ENCODE results near the gene HYAL1.
A peak's percentile ranks its signal among the peaks of the same experiment; 100 is the strongest.

Gene HYAL1

DNA sequence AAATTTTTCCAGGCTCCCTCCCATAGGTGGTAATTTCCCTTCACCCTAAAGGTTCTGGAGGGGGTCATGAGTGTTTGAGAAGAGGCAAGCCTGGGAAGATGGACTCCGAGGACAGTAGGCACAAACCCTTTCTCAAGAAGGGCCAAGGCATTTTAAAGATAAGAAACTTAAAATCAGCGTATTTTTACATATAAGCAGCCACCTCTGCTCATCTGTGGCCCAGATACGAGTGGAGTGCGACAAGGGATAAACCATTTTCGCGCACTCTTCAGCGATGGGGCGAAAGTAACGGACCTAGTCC is 36.7 kb upstream of the HYAL1 start:
- FAIRE-seq = no peak
- no peak for DNase-seq (ENCODE audit: insufficient read length, low spot score)
- TF ChIP-seq, protein P1, sequence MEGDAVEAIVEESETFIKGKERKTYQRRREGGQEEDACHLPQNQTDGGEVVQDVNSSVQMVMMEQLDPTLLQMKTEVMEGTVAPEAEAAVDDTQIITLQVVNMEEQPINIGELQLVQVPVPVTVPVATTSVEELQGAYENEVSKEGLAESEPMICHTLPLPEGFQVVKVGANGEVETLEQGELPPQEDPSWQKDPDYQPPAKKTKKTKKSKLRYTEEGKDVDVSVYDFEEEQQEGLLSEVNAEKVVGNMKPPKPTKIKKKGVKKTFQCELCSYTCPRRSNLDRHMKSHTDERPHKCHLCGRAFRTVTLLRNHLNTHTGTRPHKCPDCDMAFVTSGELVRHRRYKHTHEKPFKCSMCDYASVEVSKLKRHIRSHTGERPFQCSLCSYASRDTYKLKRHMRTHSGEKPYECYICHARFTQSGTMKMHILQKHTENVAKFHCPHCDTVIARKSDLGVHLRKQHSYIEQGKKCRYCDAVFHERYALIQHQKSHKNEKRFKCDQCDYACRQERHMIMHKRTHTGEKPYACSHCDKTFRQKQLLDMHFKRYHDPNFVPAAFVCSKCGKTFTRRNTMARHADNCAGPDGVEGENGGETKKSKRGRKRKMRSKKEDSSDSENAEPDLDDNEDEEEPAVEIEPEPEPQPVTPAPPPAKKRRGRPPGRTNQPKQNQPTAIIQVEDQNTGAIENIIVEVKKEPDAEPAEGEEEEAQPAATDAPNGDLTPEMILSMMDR (IDR thresholded peaks at IDR 0.05; ENCODE audit: insufficient read depth, missing control alignments) = no peak

GRCh38 chr3:50339485-50340146 is 36.2 kb upstream of the HYAL1 start:
- TF ChIP-seq, protein P1 (IDR thresholded peaks at IDR 0.05; ENCODE audit: insufficient read depth, missing control alignments) = no peak
- DNase-seq (ENCODE audit: insufficient read length, low spot score) (no peak), FAIRE-seq (no peak)

GRCh38 chr3:50338965-50339364 is 35.6 kb upstream of the HYAL1 start:
- DNase-seq (ENCODE audit: insufficient read length, low spot score) (no peak), FAIRE-seq (no peak)

GRCh38 chr3:50337175-50337861 is 33.9 kb upstream of the HYAL1 start:
- TF ChIP-seq, protein P1 (IDR thresholded peaks at IDR 0.05; ENCODE audit: insufficient read depth, missing control alignments) = no peak
- FAIRE-seq (no peak), DNase-seq (ENCODE audit: insufficient read length, low spot score) (peak; percentile 100)

More at GRCh38 chr3:50338965-50339364, 35.6 kb upstream of the HYAL1 start:
- TF ChIP-seq, protein P1 (IDR thresholded peaks at IDR 0.05; ENCODE audit: insufficient read depth, missing control alignments) = no peak

DNA sequence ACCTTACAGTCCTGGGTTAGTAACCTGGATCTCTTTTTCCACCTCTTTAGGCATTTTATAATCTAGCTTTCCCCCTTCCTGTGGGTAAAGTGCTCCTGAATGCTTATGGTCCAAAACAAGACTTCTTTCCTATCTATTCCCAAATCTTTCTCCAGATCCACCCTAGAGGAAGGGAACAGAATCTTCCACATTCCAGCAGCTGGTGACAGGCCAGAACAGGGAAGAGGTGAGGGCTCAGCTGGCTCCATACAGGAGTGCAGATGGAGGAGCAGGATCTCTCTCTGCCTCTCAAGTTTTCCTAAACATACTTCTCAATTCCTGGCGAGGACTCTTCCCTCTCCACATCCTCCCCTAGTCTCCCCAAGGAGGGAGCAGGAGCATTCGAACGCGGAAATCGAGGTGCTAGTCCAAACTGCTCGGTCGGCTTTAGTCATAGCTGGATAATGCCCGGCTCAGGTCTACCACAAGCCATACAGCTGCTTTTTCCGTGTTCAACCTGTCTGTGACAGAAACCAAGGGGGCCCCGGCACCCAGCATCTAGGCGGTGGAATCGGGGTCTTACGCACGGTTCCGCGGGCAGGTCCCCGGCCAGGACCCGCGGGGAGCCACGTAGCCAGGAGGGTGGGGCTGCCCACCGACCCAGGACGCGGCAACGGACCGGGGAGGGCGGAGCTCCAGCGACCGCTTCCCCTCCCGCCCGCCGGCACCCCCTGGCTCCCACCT is 33.2 kb upstream of the HYAL1 start:
- FAIRE-seq = no peak
- DNase-seq (ENCODE audit: insufficient read length, low spot score) = no peak
- TF ChIP-seq, protein P1 (IDR thresholded peaks at IDR 0.05; ENCODE audit: insufficient read depth, missing control alignments) = no peak

DNA sequence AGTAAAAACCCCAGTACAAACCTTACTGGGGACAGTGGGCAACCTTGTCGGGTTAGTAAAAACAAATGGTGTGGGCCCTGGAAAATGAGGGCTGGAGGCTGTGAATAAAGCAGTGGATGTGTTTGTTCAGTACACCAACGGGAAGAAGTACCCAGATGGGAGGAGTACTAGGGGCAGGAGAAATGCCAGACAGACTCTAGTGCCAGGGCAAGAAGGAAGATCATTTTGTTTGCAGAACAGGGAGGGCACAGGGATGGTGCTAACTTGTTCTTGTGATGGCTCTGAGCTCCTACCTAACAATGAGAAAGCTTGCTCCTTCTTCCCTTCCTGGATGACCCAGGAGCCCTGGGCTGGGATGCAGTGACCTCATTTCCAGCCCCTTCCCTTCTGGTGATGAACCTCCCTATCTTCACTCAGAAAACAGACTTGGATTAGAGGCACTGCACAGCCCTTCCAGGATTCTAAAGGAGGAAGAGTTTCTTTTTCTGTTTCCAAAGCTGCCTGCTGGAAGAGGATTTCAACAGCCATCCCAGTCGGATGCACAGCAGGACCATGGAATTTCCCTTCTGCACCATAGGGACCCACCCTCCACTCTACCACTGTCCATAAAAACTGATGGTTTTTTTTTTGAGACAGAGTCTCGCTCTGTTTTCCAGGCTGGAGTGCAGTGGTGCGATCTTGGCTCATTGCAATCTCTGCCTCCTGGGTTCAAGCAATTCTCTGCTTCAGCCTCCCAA is 31.1 kb upstream of the HYAL1 start:
- TF ChIP-seq, protein P1 (IDR thresholded peaks at IDR 0.05; ENCODE audit: insufficient read depth, missing control alignments) = no peak
- FAIRE-seq = no peak
- no peak for DNase-seq (ENCODE audit: insufficient read length, low spot score)

Measured in D721Med (cell line).